Duodenal mucosa (tissue), 2 donors: ENCODE results near the gene CELSR3.

ENCODE experiments used
- H3K27ac ChIP-seq: one replicate; pipeline ENCODE4 v1.7.0; 2013; ENCODE audit warnings: low read depth, low read length
- H3K27me3 ChIP-seq, 2 donors: one replicate each; pipeline ENCODE4 v1.7.0; 2013; ENCODE audit warnings: low read length in 2 of 2, control low read depth in 1 of 2; ENCODE audit not compliant: insufficient read depth in 2 of 2, control insufficient read depth in 1 of 2
- H3K36me3 ChIP-seq, 2 donors: one replicate each; pipeline ENCODE4 v1.7.0; 2013; ENCODE audit warnings: low read length in 2 of 2, control low read depth in 1 of 2; ENCODE audit not compliant: insufficient read depth in 2 of 2, control insufficient read depth in 1 of 2
- H3K4me1 ChIP-seq, 2 donors: one replicate each; pipeline ENCODE4 v1.7.0; 2013; ENCODE audit warnings: low read length in 2 of 2, control low read depth in 1 of 2; ENCODE audit not compliant: insufficient read depth in 2 of 2, control insufficient read depth in 1 of 2
- H3K4me3 ChIP-seq, 2 donors: one replicate each; pipeline ENCODE4 v1.7.0; 2013; ENCODE audit warnings: low read length in 2 of 2, low read depth in 1 of 2
- H3K9ac ChIP-seq, 2 donors: one replicate each; pipeline ENCODE4 v1.7.0; 2013; ENCODE audit warnings: low read length in 2 of 2, low read depth in 1 of 2
- H3K9me3 ChIP-seq, 2 donors: one replicate each; pipeline ENCODE4 v1.7.0; 2013; ENCODE audit warnings: low read length in 2 of 2, control low read depth in 1 of 2; ENCODE audit not compliant: control insufficient read depth in 1 of 2

CELSR3 gene

GRCh38 chr3:48648188-48648850 lies 14.4 kb downstream of the CELSR3 start:
- Histone ChIP-seq H3K27me3 (no peaks in the 10 kb centered on the region), H3K4me1 (no peaks in the 10 kb centered on the region), H3K27ac (no peak overlapping the region), H3K4me3 (no peak overlapping the region), H3K9me3 (no peaks in the 10 kb centered on the region), H3K9ac (no peak overlapping the region), H3K36me3 (no peaks in the 10 kb centered on the region)

GRCh38 chr3:48647714-48648113 lies 15.0 kb downstream of the CELSR3 start:
- H3K27ac ChIP-seq = no peak overlapping the region
- H3K36me3 ChIP-seq = no peaks in the 10 kb centered on the region
- no peaks in the 10 kb centered on the region for H3K27me3 ChIP-seq
- no peak overlapping the region for H3K4me3 ChIP-seq
- no peaks in the 10 kb centered on the region for H3K4me1 ChIP-seq
- H3K9me3 ChIP-seq = no peaks in the 10 kb centered on the region
- no peak overlapping the region for H3K9ac ChIP-seq

- Histone ChIP-seq H3K9me3 (no peaks in the 10 kb centered on the region), H3K4me1 (no peaks in the 10 kb centered on the region), H3K27ac (no peak overlapping the region), H3K36me3 (no peaks in the 10 kb centered on the region), H3K27me3 (no peaks in the 10 kb centered on the region), H3K4me3 (no peak overlapping the region), H3K9ac (no peak overlapping the region)
Measured at GRCh38 chr3:48644898-48645760, 17.6 kb downstream of the CELSR3 start.

GRCh38 chr3:48642605-48643004 lies 20.1 kb downstream of the CELSR3 start:
- H3K27ac ChIP-seq = no peak overlapping the region
- no peaks in the 10 kb centered on the region for H3K36me3 ChIP-seq
- H3K9me3 ChIP-seq = no peaks in the 10 kb centered on the region
- H3K4me3 ChIP-seq = no peak overlapping the region
- no peaks in the 10 kb centered on the region for H3K27me3 ChIP-seq
- no peak overlapping the region for H3K9ac ChIP-seq
- no peaks in the 10 kb centered on the region for H3K4me1 ChIP-seq

GRCh38 chr3:48641396-48641795 lies 21.3 kb downstream of the CELSR3 start:
- Histone ChIP-seq H3K9ac (no peak overlapping the region), H3K36me3 (no peaks in the 10 kb centered on the region), H3K4me3 (no peak overlapping the region), H3K9me3 (no peaks in the 10 kb centered on the region), H3K4me1 (peaks cover 2 to 4% of the 10 kb centered on the region in 2 donors), H3K27ac (no peak overlapping the region), H3K27me3 (no peaks in the 10 kb centered on the region)

GRCh38 chr3:48639944-48640606 lies 22.6 kb downstream of the CELSR3 start:
- no peaks in the 10 kb centered on the region for H3K9me3 ChIP-seq
- H3K27ac ChIP-seq = no peak overlapping the region
- peaks cover 9 to 11% of the 10 kb centered on the region in 2 donors for H3K4me1 ChIP-seq
- no peak overlapping the region for H3K4me3 ChIP-seq
- no peaks in the 10 kb centered on the region for H3K36me3 ChIP-seq
- H3K27me3 ChIP-seq = no peaks in the 10 kb centered on the region
- no peak overlapping the region for H3K9ac ChIP-seq

- peaks cover 0 to 13% of the 10 kb centered on the region in 2 donors for H3K36me3 ChIP-seq
- no peaks in the 10 kb centered on the region for H3K9me3 ChIP-seq
- H3K9ac ChIP-seq = no peak overlapping the region
- peaks cover 22 to 25% of the 10 kb centered on the region in 2 donors for H3K4me1 ChIP-seq
- H3K27ac ChIP-seq = no peak overlapping the region
- no peak overlapping the region for H3K4me3 ChIP-seq
- no peaks in the 10 kb centered on the region for H3K27me3 ChIP-seq
Measured at GRCh38 chr3:48637305-48637704, 25.4 kb downstream of the CELSR3 start.

- peak overlapping the region; percentile 70 to 73 for H3K9ac ChIP-seq
- peaks cover 0 to 21% of the 10 kb centered on the region in 2 donors for H3K36me3 ChIP-seq
- H3K4me3 ChIP-seq = peak overlapping the region; percentile 86 to 91
- H3K27ac ChIP-seq = peak overlapping the region; percentile 66
- H3K27me3 ChIP-seq = no peaks in the 10 kb centered on the region
- peaks cover 22 to 25% of the 10 kb centered on the region in 2 donors for H3K4me1 ChIP-seq
- H3K9me3 ChIP-seq = no peaks in the 10 kb centered on the region
Measured at GRCh38 chr3:48636149-48636655, 26.5 kb downstream of the CELSR3 start.

GRCh38 chr3:48635222-48636021 lies 27.3 kb downstream of the CELSR3 start, which contains the start of gene SLC26A6:
Gene SLC26A6, minus strand, starts transcription at chr3:48635461. Its CDS starts 68 bp downstream, at chr3:48635393.
- Histone ChIP-seq H3K27me3 (no peaks in the 10 kb centered on the region), H3K27ac (peak within 1 kb of the TSS; percentile 66), H3K36me3 (peaks cover 0 to 29% of the 10 kb centered on the region in 2 donors), H3K4me3 (peak within 1 kb of the TSS; percentile 86 to 91), H3K9me3 (no peaks in the 10 kb centered on the region), H3K4me1 (peaks cover 22 to 25% of the 10 kb centered on the region in 2 donors), H3K9ac (peak within 1 kb of the TSS; percentile 70 to 85)
